Measurements from ENCODE around the gene B3GALT2.

B3GALT2 gene

DNA sequence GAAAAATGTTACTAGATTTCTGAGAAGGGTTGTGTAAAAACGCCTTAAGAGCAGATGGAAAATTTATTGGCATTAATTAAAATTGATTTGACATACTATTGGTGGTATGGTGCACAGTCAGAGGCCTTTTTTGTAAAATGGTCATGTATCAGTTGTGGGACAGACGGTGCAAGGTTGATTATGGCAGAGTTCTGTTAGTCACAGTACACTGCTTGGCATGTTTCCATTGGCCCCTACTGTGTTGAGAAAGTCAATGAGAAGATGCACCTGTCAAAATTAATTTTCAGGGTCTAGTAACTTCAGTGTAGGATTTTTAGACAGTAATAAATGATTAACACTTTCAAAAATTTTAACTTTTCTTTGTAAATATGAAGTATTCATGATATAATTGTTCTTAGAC lies 4.4 kb downstream of the B3GALT2 start:
- DNase-seq (ENCODE audit: low read depth in 2 of 2): no peak

DNA sequence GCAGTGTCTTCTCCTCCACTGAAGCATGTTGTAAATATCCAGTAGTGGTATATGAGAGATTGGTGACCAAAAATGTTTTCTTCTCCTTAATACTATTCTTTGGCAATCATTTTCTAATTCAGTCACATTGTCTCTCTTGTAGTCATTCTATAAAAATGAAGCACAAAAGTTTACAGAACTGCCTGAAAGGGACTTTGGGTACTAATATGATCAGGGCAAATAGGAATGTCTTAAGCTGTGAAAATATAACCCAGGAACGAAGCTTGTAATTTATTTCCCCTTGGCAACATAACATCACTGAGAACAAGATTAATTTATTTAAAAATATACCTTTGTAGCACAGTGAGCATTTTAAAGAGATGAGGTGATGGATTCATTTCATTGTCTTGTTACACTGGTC lies 4.9 kb downstream of the B3GALT2 start:
- no peak for DNase-seq (ENCODE audit: low read depth in 2 of 2)

DNA sequence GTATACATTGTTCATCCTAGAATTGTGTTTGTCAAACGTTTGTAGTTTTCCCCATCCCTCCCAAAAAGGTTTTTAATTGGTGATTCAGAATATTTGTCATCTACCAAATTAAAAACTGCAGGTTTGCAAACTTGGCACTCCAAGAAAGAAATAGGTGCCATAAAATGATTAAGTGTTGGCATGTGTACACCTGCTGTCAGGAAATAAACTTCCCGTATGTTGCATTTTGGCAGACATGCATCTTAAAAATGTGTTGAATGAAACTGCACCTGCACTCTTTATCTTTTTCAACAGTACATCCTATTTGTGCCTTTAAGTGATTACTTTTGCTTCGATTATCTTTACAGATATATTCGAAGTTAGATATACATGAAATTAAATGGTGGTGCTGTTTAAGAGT lies 7.3 kb downstream of the B3GALT2 start:
- no peak for DNase-seq (ENCODE audit: low read depth in 2 of 2)

DNA sequence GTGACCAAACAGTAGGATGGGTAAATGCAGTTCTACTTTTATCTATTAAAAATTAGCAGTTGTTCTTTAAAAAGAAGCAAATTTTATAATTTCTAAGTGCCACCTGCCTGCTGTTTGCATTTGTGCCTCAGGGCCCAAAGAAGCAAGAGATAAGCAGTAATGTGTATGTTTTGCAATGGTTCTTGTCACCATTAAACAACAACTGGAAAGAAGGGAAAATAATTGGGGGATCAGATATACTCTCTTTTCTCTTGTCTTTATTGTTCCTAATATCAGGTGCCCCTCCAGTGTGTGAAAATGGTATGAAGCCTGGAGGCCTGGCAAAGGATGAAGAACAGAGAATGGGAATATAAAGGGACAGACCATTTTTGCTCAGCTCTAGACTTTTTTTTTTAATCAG lies 9.6 kb downstream of the B3GALT2 start:
- DNase-seq (ENCODE audit: low read depth in 2 of 2): no peak

DNA sequence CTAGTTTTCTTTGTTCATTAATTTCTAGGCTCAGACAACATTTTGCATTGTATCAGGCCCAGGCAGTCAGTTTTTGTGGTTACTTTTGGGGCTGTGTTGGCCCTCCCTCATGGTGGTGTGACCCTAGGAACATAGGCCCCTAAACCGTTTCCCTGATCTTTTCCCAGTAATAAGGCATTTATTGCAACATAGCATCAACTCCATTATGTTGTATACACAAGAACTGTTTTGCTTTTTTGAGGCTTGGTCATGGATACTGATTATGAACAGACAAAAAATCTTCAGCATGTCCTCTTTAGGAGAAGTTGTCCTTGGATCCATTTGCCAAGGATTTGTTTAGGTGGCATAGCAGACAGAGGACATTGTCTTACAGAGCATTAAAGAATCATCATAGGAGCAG lies 10.3 kb downstream of the B3GALT2 start:
- no peak for DNase-seq (ENCODE audit: low read depth in 2 of 2)

DNA sequence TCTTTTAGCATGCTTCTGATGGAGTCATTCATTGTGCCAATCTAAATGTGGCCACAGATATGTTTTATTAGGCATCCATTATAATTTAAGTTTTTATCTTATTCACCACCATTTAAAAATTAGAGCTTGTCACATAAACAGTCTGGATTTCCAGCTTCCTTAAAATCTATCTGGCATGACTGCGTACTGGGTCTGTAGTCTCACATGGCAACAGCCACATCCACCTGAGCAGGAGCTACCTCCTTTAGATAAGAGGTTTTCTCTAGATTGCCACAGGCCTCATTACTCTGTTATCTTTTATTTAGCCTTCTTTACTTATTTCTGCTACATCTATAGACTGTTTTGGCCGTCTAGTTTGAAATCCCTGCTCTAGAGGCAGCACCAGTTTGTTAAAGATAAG lies 29.1 kb downstream of the B3GALT2 start:
- no peak for DNase-seq (ENCODE audit: low read depth in 2 of 2)

DNA sequence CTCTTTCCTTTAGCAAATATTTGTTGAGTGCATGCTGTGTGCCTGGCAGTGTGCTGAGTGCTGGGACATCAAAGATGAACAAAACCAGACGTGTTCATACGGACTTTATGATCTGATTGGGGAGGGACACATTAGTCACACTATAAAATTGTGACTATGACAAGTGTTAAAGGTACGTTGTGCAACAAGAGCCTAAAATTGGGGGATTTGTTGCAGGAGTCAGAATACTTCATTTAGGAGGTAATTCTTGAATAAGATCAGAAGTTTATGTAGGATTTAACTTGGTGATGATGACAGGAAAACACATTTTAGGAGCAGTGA lies 29.6 kb downstream of the B3GALT2 start:
- DNase-seq (ENCODE audit: low read depth in 2 of 2): no peak

DNA sequence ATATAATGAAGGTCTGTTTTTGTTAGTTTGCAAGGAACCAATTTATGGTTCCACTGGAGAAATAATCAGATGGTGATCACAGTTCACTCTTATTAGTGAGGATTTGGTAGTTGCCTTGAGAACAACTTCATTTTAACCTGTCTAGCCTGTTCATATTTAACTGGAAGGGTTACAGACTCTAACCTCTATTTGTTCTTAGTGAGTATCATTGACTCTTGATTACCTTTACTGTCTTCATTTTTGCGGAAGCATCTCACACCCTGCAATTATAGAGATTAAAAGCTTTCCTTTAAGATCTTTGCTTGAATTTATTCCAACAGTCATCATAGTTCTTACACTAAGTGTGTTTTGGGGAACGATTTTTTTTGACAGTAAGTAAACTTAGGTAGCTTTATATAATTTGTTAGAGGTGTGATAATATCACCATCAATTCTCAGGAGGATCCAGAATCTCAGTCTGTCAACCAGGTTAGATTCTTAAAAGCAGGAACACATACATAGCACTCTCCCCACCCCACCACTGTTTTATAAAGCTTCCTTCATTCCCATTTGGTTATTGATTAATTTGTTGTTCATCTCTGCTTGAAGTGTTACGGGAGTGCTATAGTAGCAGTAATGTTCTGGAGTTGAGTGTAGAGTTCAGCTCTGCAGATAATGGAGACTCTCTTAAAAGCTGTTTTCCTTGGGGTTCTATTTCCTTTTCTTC lies 30.1 kb downstream of the B3GALT2 start:
- DNase-seq (ENCODE audit: low read depth in 2 of 2): no peak

DNA sequence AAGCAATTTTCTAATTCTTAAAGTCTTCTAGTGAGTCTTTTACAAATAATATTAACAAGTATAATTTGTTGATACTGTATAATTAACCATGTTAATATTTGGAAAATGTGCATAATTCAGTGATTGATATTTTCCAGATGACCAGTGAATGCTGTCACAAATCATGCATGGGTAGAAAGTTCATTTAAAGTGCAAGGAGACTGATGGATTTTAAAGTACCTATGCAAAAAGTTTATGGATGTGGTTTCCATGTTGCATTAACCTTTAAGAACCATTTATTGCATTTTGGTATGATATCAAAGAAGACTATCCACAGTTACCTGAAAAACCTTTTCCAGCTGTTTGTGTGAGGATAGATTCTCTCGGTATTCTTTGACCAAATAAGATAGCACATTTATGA lies 41.4 kb downstream of the B3GALT2 start:
- no peak for DNase-seq (ENCODE audit: low read depth in 2 of 2)

DNA sequence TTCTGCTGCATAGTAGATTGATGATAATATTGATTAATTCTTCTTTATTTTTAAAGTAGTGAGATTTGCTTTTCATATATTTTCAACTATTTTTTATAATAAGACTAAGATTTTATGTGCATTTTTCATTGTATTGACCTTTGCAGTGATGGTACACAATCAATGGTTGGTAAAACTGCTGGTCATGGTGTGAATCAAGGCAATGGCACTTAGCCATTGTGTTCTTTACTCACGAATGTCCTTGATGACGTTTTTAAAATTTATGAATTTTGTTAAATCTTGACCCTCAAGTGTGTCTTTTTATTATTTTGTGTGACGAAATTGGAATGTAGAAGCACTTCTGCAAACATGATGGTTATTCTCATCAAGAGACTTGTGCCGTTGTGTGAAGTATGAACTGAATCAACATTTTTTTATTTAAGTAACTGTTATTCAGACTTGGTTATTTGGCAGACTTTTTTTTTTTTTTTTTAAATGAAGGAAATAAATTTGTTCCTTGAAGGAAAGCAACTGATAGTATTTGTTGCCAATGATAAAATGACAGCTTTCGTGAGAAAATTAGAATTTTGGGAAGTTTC lies 42.0 kb downstream of the B3GALT2 start:
- no peak for DNase-seq (ENCODE audit: low read depth in 2 of 2)

DNA sequence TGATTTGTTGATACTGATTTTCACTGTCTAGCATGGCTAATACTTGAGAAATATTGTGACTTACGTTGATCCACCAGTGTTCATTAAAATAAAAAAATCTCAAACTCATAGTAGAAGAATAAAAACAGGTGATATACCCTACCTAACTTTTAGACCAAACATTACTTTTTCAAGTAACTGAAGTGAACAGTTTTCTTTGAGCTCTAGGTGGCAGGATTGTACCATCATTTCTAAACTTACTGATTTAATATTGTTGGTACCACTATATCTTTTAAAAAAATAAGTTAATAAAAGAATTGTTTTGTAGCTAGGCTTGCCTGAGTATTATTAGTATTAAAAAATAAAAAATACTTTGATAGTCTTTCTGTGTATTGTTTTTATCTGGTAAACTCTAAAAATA lies 43.1 kb downstream of the B3GALT2 start:
- DNase-seq (ENCODE audit: low read depth in 2 of 2): no peak

DNA sequence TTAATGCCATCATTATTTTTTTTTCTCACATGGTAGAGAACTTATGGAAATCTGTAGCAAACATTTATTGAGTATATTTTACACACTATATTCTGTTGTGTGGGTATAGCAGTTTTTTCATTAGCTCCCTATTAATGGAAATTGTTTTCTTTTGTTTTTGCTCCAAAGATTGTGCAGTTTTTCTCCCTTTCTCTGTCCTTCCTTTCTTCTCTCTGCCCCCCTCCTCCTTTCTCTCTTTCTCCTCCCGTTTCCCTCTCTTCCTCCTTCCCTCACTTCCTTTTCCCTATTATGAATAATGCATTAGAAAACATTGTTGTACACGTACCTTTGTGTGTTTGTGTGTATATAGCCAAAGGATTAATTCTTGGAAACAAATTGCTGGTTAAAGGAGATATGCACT lies 44.0 kb downstream of the B3GALT2 start:
- DNase-seq (ENCODE audit: low read depth in 2 of 2): no peak

DNA sequence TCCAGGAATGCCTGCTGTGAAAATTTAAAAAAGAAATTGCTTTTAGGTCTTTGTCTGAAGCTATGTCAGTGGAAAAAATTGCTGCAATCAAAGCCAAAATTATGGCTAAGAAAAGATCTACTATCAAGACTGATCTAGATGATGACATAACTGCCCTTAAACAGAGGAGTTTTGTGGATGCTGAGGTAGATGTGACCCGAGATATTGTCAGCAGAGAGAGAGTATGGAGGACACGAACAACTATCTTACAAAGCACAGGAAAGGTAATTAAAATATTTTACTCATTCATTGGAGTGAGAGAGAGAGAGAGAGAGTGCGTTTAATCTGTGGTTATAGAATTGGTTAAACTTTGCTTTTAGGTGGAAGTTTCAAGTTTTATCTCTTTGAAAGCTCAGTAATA lies 44.6 kb downstream of the B3GALT2 start:
- no peak for DNase-seq (ENCODE audit: low read depth in 2 of 2)

DNA sequence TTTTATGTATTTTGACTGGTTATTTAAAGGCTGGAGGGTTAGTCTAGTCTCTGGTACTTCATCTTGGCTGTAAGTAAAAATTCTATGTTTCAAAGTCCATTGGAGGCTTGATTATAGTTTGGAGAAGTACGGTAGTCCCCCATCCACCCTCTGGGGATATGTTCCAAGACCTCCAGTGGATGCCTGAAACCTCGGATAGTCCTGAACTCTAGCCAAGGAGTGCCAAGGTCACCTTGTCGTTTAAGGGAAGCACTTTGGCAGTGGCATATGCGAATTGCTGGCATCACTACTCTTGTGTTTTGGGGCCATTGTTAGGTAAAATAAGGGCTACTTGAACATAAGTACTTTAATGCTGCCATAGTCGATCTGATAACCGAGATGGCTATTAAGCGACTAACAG lies 46.2 kb downstream of the B3GALT2 start:
- DNase-seq (ENCODE audit: low read depth in 2 of 2): no peak

DNA sequence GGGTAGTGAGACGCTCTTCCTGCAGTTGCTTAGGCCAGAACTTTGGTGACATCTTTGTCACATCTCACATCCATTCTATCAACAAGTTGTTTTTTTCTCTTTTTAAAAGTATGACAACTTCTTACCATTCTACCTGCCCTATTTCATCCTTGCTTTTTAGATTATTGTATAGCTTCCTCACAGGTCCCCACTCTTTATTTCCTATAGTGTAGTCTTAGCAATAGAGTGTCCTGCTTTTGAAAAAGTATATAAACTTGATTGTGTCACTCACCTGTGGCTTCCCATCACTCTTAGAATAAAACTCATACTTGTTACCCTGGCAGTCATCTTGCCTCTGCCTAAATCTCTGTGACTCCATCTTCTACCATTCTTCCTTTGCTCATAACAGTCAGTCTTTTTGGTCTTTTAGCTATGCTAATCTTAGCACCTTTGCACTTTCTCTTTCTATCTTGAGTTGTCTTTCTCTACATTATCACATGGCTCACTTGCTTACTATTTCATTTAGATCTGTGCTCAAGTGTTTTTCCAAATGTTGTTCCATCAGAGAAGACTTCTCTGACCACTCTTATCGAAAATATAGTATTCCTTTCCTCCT lies 55.0 kb downstream of the B3GALT2 start:
- no peak for DNase-seq (ENCODE audit: low read depth in 2 of 2)
